Gastrocnemius medialis (tissue), 4 donors: Measurements from ENCODE around the gene IL27RA.

ENCODE experiments used
- POLR2A ChIP-seq, 2 donors: fragments of 450-650 bp; IDR thresholded peaks; one replicate each; pipeline ENCODE4 v1.6.1; 2017; ENCODE audit warnings: antibody characterized with exemption in 2 of 2, mild to moderate bottlenecking in 2 of 2, moderate library complexity in 2 of 2
- TF ChIP-seq, protein P1 (sequence below), 5 experiments: fragments of 450-650 bp in 3 of 5; fragments of 200-600 bp in 2 of 5; sonication (generic) in 2 of 5; IDR thresholded peaks in 4 of 5; conservative IDR thresholded peaks in 1 of 5; 1 replicate in 4 of 5; 2 replicates in 1 of 5; pipeline ENCODE4 v1.5.1; 2016 to 2019; ENCODE audit warnings: antibody characterized with exemption in 5 of 5, mild to moderate bottlenecking in 3 of 5, moderate library complexity in 3 of 5

DNA sequence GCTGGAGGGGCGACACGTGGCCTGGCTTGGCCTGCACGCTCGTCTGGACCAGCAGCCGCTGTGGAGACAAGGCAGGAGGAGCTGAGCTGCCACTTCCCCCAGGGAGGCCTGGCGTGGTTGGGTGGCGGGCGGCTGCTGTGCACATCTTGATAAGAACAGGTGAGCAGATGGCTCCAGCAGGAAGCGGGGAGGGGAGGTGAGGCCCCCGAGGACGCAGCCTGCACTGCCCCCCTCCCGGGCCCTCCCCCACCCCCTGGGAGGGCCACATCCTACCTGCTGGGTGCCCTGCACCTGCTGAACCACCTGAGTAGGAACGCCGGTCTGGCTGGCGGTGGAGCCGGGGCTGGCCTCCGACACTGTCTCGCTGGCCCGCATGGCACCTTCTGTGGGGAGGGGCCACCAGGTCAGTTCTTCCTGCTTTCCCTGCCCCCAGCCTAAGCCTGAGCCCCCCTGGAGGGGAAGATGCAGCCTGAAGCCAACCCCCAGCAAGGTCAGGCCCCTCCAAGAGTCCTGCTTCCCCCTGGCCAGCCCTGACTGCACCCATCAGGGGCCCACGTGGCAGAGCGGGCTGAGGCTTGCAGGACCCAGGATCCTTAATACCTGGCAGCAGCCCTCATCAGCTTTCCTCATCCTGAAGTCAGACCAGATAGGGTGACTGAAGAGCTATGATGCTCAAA lies 48.2 kb upstream of the IL27RA start:
- TF ChIP-seq, protein P1, sequence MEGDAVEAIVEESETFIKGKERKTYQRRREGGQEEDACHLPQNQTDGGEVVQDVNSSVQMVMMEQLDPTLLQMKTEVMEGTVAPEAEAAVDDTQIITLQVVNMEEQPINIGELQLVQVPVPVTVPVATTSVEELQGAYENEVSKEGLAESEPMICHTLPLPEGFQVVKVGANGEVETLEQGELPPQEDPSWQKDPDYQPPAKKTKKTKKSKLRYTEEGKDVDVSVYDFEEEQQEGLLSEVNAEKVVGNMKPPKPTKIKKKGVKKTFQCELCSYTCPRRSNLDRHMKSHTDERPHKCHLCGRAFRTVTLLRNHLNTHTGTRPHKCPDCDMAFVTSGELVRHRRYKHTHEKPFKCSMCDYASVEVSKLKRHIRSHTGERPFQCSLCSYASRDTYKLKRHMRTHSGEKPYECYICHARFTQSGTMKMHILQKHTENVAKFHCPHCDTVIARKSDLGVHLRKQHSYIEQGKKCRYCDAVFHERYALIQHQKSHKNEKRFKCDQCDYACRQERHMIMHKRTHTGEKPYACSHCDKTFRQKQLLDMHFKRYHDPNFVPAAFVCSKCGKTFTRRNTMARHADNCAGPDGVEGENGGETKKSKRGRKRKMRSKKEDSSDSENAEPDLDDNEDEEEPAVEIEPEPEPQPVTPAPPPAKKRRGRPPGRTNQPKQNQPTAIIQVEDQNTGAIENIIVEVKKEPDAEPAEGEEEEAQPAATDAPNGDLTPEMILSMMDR (IDR thresholded peaks at IDR 0.05 in 4 of 5, conservative IDR thresholded peaks at IDR 0.05 in 1 of 5): no peak
- TF ChIP-seq POLR2A (IDR thresholded peaks at IDR 0.05): no peak
